HG03575 (cell line): ENCODE data around the gene RAD54L.
A peak's percentile ranks its signal among the peaks of the same experiment; 100 is the strongest.

Experiments
- ATAC-seq: cut with Tn5 transposase; IDR thresholded peaks from one replicate; pipeline ENCODE4 v1.9.1; 2021; ENCODE audit not compliant: unreplicated experiment, insufficient number of reproducible peaks, low FRiP score; ENCODE audit errors: extremely low read depth

The RAD54L gene

GRCh38 chr1:46280092-46280491 lies 32.5 kb downstream of the RAD54L start:
- ATAC-seq, result no peak

GRCh38 chr1:46281021-46281420 lies 33.5 kb downstream of the RAD54L start:
- no peak for ATAC-seq

GRCh38 chr1:46284058-46284457 lies 36.5 kb downstream of the RAD54L start:
- no peak for ATAC-seq

GRCh38 chr1:46284597-46285564 lies 37.3 kb downstream of the RAD54L start:
- no peak for ATAC-seq

- ATAC-seq, result no peak
These were observed 38.3 kb downstream of the RAD54L start for GRCh38 chr1:46285730-46286477.

GRCh38 chr1:46288485-46289133 lies 41.0 kb downstream of the RAD54L start:
- ATAC-seq, result no peak

- ATAC-seq, result no peak
These were observed 41.6 kb downstream of the RAD54L start for GRCh38 chr1:46289134-46289494.

- no peak for ATAC-seq
These were observed 42.4 kb downstream of the RAD54L start for GRCh38 chr1:46289976-46290375.

- ATAC-seq, result no peak
These were observed 47.7 kb downstream of the RAD54L start for GRCh38 chr1:46295306-46295705.

GRCh38 chr1:46298387-46298786 lies 50.8 kb downstream of the RAD54L start:
- ATAC-seq, result no peak

GRCh38 chr1:46300673-46301405 lies 53.3 kb downstream of the RAD54L start:
- ATAC-seq, result no peak

- no peak for ATAC-seq
These were observed 53.8 kb downstream of the RAD54L start for GRCh38 chr1:46301406-46301807.

GRCh38 chr1:46301808-46302640 lies 54.5 kb downstream of the RAD54L start:
- ATAC-seq, result no peak

GRCh38 chr1:46302641-46303037 lies 55.1 kb downstream of the RAD54L start:
- no peak for ATAC-seq

GRCh38 chr1:46303038-46303871 lies 55.7 kb downstream of the RAD54L start, which contains the start of the genes LRRC41 and UQCRH:
LRRC41 (minus strand) TSS chr1:46303616; CDS start chr1:46303322, 294 bp downstream.
UQCRH (plus strand) TSS chr1:46303698; CDS start chr1:46303767, 69 bp downstream.
- peak; percentile 50 for ATAC-seq

GRCh38 chr1:46303872-46304326 lies 56.3 kb downstream of the RAD54L start:
- no peak for ATAC-seq

- no peak for ATAC-seq
These were observed 58.6 kb downstream of the RAD54L start for GRCh38 chr1:46306159-46306530.
